ENCODE data around the gene NCBP2L. TPM values are rescaled to one million over a fixed set of nuclear protein-coding genes. Genes with fewer than 3 reads are reported as not detected.
A peak's percentile ranks its signal among the peaks of the same experiment; 100 is the strongest.

The NCBP2L gene
- total and polyA plus RNA-seq, 3 donors from 2014 or later: 4.5 TPM; not detected in 2

- 56 to 78% methylated on average over 5 to 9 of the region's 9 CpGs for WGBS, 2 donors
These were observed 46.4 kb upstream of the NCBP2L start for GRCh38 chrX:107730991-107731766.

DNA sequence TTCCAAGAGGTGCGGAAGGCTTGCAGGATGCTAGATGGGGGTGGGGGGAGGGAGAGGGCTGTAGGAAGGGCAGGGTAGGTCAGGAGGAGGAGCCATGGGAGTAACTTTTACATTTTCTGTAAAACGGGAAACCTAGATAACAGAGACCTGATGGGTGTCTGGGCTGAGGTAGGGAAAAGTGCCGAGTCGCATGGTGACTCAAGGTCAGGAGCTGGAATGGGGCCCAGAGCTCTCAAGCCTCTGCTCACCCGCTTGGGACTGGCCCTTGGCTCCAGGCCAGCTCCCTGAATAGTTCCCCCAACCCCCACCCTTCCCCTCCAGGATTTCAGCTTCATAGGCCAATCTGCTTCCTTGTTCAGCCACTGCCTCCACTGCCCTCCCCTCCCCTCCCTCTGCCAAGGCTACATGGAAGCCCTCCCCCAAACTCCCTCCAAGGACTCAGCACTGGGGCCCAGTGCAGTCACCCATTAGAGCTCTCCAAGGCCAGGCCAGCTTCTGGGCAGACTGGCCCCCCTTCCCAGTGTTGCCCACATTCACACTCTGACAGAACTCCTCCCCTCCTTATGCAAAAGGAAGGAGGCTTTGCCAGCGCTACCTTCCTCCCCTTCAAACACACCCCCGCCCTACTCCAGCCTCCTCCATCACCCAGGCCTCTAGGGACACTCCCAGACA, 45.6 kb upstream of the NCBP2L start:
- intact Hi-C loops (cut with DNase I; ENCODE audit: low total_unique reads): no loop called here
- Histone ChIP-seq H3K4me3 (no peak overlapping the region), H3K4me1 (peaks cover 29% of the 10 kb centered on the region), H3K36me3 (ENCODE audit: low read depth, missing control alignments) (no peaks in the 10 kb centered on the region), H3K9me3 (no peaks in the 10 kb centered on the region), H3K27me3 (no peaks in the 10 kb centered on the region), H3K27ac (peak overlapping the region in 1 of 2 donors; percentile 56)
- WGBS, 2 donors: 27 to 35% methylated on average over 3 to 7 of the region's 7 CpGs
- peak; percentile 88 for DNase-seq
- TF ChIP-seq, protein P1, sequence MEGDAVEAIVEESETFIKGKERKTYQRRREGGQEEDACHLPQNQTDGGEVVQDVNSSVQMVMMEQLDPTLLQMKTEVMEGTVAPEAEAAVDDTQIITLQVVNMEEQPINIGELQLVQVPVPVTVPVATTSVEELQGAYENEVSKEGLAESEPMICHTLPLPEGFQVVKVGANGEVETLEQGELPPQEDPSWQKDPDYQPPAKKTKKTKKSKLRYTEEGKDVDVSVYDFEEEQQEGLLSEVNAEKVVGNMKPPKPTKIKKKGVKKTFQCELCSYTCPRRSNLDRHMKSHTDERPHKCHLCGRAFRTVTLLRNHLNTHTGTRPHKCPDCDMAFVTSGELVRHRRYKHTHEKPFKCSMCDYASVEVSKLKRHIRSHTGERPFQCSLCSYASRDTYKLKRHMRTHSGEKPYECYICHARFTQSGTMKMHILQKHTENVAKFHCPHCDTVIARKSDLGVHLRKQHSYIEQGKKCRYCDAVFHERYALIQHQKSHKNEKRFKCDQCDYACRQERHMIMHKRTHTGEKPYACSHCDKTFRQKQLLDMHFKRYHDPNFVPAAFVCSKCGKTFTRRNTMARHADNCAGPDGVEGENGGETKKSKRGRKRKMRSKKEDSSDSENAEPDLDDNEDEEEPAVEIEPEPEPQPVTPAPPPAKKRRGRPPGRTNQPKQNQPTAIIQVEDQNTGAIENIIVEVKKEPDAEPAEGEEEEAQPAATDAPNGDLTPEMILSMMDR (IDR thresholded peaks at IDR 0.05): no peak
- no peak for TF ChIP-seq POLR2A (IDR thresholded peaks at IDR 0.05)

More at GRCh38 chrX:107730991-107731766, 46.4 kb upstream of the NCBP2L start:
- DNase-seq: no peak
- Histone ChIP-seq H3K9me3 (no peaks in the 10 kb centered on the region), H3K4me1 (peaks cover 29% of the 10 kb centered on the region), H3K27ac (peak overlapping the region in 1 of 2 donors; percentile 56), H3K36me3 (ENCODE audit: low read depth, missing control alignments) (no peaks in the 10 kb centered on the region), H3K4me3 (no peak overlapping the region), H3K27me3 (no peaks in the 10 kb centered on the region)
- intact Hi-C loops (cut with DNase I; ENCODE audit: low total_unique reads): no loop called here
- TF ChIP-seq POLR2A (IDR thresholded peaks at IDR 0.05): no peak
- TF ChIP-seq, protein P1 (IDR thresholded peaks at IDR 0.05): no peak

DNA sequence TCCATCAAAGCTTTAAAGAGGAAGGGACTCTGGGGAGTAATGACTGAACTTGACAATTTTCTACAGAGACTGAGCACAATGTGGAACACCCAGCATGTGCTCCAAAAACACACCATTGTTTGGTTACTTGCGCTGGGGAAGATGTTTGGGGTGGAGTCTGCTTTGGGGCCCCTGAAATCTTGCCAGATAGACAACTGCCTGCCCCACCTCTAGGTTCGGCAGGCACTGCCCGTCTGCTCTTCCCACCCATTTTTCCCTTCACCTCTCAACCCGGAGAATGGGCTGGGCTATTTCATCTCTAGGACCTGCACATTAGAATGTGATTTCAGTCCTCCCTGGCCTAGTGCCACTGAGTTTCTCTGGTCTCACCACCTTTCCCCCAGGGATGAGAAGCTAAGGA, 43.8 kb upstream of the NCBP2L start:
- TF ChIP-seq, protein P1 (IDR thresholded peaks at IDR 0.05): no peak
- no peak for TF ChIP-seq POLR2A (IDR thresholded peaks at IDR 0.05)
- Histone ChIP-seq H3K36me3 (ENCODE audit: low read depth, missing control alignments) (no peaks in the 10 kb centered on the region), H3K4me3 (no peak overlapping the region), H3K9me3 (no peaks in the 10 kb centered on the region), H3K27me3 (no peaks in the 10 kb centered on the region), H3K27ac (no peak overlapping the region), H3K4me1 (peaks cover 28% of the 10 kb centered on the region)
- DNase-seq: no peak
- WGBS, 2 donors: 73 to 88% methylated on average over 2 to 4 of the region's 4 CpGs
- intact Hi-C loops (cut with DNase I; ENCODE audit: low total_unique reads): no loop called here

DNA sequence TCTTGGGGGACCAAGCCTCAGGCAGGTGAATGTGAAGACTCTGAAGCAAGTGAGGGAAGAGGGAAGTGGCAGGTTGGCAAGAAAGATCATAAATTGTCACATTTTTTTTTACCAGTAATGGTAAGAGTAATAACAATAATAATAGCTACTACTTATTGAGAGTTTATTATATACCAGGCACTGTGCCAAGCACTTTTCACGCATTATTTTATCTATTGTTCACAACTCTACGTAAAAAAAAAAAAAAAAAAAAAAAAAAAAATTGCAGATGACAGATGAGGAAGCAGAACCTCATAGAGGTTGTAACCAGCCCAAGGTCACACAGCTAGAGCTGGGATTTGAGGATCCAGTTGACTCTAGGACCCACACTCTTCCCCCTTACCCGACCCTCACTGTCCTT, 42.9 kb upstream of the NCBP2L start:
- no peaks in the 10 kb centered on the region for H3K27me3 ChIP-seq
- H3K4me1 ChIP-seq: peaks cover 19% of the 10 kb centered on the region
- DNase-seq: no peak
- TF ChIP-seq POLR2A (IDR thresholded peaks at IDR 0.05): no peak
- TF ChIP-seq, protein P1 (IDR thresholded peaks at IDR 0.05): no peak
- WGBS, 2 donors: 60 to 64% methylated on average over 3 of the region's 3 CpGs
- intact Hi-C loops (cut with DNase I; ENCODE audit: low total_unique reads): no loop called here
- H3K36me3 ChIP-seq (ENCODE audit: low read depth, missing control alignments): no peaks in the 10 kb centered on the region
- no peak overlapping the region for H3K4me3 ChIP-seq
- H3K27ac ChIP-seq: no peak overlapping the region
- H3K9me3 ChIP-seq: no peaks in the 10 kb centered on the region

Measured in testis (tissue), 3 donors.